Nephron progenitor cell (in vitro differentiated cells): ENCODE results near the gene NHERF1.

Source experiments
- DNase-seq: peaks from one replicate; pipeline ENCODE4 v3.0.0; 2021
- H3K27ac Mint-ChIP-seq: 2 replicates; pipeline ENCODE4 v1.8.0; 2021; ENCODE audit warnings: mild to moderate bottlenecking, moderate library complexity, mixed read lengths
- H3K27me3 Mint-ChIP-seq: 2 replicates; pipeline ENCODE4 v1.8.0; 2021; ENCODE audit warnings: mild to moderate bottlenecking, low read depth, mixed read lengths; ENCODE audit not compliant: poor library complexity
- H3K36me3 Mint-ChIP-seq: 2 replicates; pipeline ENCODE4 v1.8.0; 2021; ENCODE audit warnings: low read depth, mixed read lengths
- H3K4me1 Mint-ChIP-seq: 2 replicates; pipeline ENCODE4 v1.8.0; 2021; ENCODE audit warnings: mixed read lengths
- H3K4me3 Mint-ChIP-seq: 2 replicates; pipeline ENCODE4 v1.8.0; 2021; ENCODE audit warnings: mild to moderate bottlenecking, moderate library complexity, mixed read lengths
- H3K9me3 Mint-ChIP-seq: 2 replicates; pipeline ENCODE4 v1.8.0; 2021; ENCODE audit warnings: mild to moderate bottlenecking, moderate library complexity, mixed read lengths
- CTCF ChIP-seq: fragments of 200-600 bp; sonication (generic); IDR thresholded peaks from 2 replicates; pipeline ENCODE4 v1.5.0; 2021; ENCODE audit warnings: antibody characterized with exemption

The NHERF1 gene

GRCh38 chr17:74814453-74814852 is 66.0 kb downstream of the NHERF1 start:
- Mint-ChIP-seq H3K4me3 (no peak overlapping the region), H3K27me3 (peaks cover 10% of the 10 kb centered on the region), H3K9me3 (no peaks in the 10 kb centered on the region), H3K36me3 (peaks cover 11% of the 10 kb centered on the region), H3K27ac (no peak overlapping the region), H3K4me1 (peaks cover 86% of the 10 kb centered on the region)
- DNase-seq, result no peak
- TF ChIP-seq CTCF, result no peak

DNA sequence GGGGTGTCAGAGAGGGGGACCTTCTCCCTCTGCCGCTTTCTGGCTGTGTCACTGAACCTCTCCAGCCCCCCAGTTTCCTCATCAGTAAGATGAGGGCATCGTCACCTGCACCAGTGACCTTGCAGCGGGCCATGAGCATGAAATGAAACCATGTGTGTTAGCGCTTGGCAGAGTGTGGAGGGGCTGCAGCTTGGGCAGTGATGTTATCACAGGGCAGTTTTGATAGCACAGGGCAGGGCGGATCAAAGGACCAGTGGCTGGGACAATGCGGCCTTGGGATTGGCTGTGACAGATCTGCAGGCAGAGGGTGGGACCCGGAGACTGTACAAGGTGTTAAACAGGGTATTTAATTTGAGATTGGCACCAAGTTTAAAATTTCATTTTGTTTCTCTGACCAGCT is 66.6 kb downstream of the NHERF1 start:
- peaks cover 8% of the 10 kb centered on the region for H3K27me3 Mint-ChIP-seq
- peaks cover 9% of the 10 kb centered on the region for H3K36me3 Mint-ChIP-seq
- no peak for DNase-seq
- no peaks in the 10 kb centered on the region for H3K9me3 Mint-ChIP-seq
- H3K4me3 Mint-ChIP-seq, result no peak overlapping the region
- H3K4me1 Mint-ChIP-seq, result peaks cover 89% of the 10 kb centered on the region
- TF ChIP-seq CTCF, result no peak
- no peak overlapping the region for H3K27ac Mint-ChIP-seq

GRCh38 chr17:74815550-74816370 is 67.3 kb downstream of the NHERF1 start:
- Mint-ChIP-seq H3K27me3 (peaks cover 7% of the 10 kb centered on the region), H3K27ac (no peak overlapping the region)

GRCh38 chr17:74816905-74817620 is 68.6 kb downstream of the NHERF1 start:
- Mint-ChIP-seq H3K36me3 (peaks cover 7% of the 10 kb centered on the region), H3K9me3 (no peaks in the 10 kb centered on the region), H3K4me3 (no peak overlapping the region), H3K27me3 (peaks cover 4% of the 10 kb centered on the region), H3K27ac (no peak overlapping the region), H3K4me1 (peaks cover 94% of the 10 kb centered on the region)
- TF ChIP-seq CTCF, result no peak
- no peak for DNase-seq

More at GRCh38 chr17:74815550-74816370, 67.3 kb downstream of the NHERF1 start:
- H3K9me3 Mint-ChIP-seq, result no peaks in the 10 kb centered on the region
- peaks cover 7% of the 10 kb centered on the region for H3K36me3 Mint-ChIP-seq
- peak overlapping the region; percentile 28 for H3K4me3 Mint-ChIP-seq
- no peak for DNase-seq
- peak; percentile 22 for TF ChIP-seq CTCF
- peaks cover 92% of the 10 kb centered on the region for H3K4me1 Mint-ChIP-seq

DNA sequence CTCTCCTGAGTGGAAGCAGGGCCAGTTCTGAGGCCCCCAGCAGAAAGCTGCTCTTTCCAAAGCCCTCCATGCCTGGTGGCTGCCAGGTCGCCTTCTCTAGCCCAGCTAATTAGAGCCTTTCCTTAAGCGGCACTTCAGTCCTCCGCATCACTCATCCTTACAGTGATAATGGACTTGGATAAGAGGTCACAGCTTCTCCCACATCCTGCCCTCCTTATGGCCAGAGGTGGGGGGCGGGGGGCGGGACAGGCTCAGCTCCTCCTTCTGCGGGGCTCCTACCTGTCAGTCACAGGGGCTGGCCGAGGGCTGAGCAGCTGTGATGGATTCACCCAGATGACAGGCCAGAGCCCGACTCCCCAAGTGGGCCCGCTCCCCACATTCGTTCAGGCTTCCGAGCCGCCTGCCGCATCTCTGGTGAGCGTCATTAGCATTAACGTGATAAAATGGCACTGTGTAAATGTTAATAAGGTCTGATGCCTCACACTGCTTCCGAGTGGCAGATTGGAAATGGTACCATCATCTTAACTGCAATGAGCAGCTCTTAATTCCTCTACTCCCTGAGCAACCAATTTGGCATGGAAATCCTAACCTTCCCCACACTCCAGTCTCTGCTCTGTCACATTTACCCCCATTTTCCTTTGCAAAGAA is 70.0 kb downstream of the NHERF1 start:
- Mint-ChIP-seq H3K27ac (no peak overlapping the region), H3K4me1 (peaks cover 93% of the 10 kb centered on the region), H3K4me3 (no peak overlapping the region), H3K27me3 (peaks cover 4% of the 10 kb centered on the region), H3K36me3 (peaks cover 7% of the 10 kb centered on the region), H3K9me3 (no peaks in the 10 kb centered on the region)
- DNase-seq, result no peak
- TF ChIP-seq CTCF, result no peak
